HG02678 (cell line): ENCODE measurements around the gene TMX1.
"Not testable (repeated sequence)": the region's sequence is repeated elsewhere in the genome, so short reads cannot be mapped to it uniquely, and the experiment has no call there.

ENCODE experiments used
- ATAC-seq: cut with Tn5 transposase; IDR thresholded peaks from one replicate; pipeline ENCODE4 v1.9.1; 2021; ENCODE audit warnings: mild to moderate bottlenecking, moderate library complexity; ENCODE audit not compliant: unreplicated experiment

The TMX1 gene, protein sequence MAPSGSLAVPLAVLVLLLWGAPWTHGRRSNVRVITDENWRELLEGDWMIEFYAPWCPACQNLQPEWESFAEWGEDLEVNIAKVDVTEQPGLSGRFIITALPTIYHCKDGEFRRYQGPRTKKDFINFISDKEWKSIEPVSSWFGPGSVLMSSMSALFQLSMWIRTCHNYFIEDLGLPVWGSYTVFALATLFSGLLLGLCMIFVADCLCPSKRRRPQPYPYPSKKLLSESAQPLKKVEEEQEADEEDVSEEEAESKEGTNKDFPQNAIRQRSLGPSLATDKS

DNA sequence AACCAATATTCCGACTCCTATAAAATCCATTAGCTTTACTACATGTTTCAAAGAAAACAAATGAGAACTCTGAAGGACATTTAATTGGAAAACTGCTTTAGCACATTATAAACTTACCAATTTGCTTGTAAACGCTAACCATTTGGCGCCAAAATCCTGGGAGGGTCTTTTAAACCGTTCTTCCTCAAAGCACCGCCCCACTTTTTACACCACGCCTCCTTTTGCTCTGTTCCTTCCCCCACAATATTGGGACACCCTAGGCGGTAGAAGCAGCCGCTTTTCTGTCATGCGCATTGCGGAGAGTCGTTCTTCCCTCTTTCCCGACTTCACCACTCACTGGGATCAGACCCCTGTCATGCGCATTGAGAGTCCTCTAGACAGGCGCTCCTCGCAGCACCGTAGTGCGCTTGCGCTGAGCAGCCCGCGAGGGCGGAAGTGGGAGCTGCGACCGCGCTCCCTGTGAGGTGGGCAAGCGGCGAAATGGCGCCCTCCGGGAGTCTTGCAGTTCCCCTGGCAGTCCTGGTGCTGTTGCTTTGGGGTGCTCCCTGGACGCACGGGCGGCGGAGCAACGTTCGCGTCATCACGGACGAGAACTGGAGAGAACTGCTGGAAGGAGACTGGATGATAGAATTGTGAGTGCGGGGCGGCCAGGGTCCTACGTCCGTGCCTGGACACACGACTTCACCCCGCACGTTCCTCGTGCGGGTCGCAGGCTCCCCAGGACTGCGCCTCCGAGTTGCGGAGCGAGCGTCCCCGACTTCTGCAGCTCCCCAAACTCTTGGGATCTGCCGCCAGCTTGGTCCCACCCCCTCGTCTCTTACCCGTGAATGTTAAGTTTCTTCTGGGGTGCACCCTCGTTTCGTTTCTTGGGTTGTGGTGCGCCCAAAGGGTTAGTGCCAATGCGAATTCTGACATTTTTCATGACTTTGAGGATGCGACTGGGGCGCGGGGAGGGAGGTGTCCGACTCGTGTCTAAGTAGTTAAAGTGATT, at the start of gene TMX1:
Gene TMX1, plus strand, starts transcription at position 435 of the 991 bp plus-strand sequence. Its CDS starts 46 bp downstream, at position 481.
- peak; percentile 86 for ATAC-seq

DNA sequence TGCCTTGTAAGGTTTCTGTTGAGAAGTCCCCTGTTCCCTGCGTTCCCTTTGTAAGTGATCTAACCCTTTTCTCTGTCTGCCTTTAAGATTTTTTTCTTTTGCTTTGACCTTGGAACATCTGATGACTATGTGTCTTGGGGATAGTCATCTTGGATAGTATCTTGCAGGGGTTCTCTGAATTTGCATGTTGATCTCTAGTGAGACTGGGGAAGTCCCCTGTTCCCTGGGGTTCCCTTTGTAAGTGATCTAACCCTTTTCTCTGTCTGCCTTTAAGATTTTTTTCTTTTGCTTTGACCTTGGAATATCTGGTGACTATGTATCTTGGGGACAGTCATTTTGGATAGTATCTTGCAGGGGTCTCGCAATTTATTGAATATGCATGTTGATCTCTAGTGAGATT, 38.2 kb upstream of the TMX1 start:
- no peak for ATAC-seq

GRCh38 chr14:51202914-51203665, 37.0 kb upstream of the TMX1 start:
- peak; percentile 63 for ATAC-seq

DNA sequence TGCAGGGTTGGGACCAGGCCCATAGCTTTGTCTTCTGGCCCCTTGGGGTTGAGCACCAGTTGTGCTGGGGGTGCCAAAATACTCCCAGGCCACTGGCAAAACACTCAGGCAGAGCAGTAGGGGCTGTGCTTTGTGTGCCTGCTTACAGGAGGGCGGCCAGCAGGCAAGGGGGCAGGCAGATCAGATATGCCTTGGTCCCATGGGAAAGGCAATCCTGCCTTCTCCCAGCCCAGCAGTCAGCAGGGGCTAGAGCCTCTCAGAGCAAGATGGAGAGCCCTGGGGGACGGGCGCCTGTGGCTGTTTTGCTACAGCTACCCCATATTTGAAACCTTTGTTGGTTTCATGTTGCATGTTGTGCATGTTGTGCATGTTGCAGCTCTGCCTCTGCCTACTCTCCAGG, 36.2 kb upstream of the TMX1 start:
- ATAC-seq: no peak

DNA sequence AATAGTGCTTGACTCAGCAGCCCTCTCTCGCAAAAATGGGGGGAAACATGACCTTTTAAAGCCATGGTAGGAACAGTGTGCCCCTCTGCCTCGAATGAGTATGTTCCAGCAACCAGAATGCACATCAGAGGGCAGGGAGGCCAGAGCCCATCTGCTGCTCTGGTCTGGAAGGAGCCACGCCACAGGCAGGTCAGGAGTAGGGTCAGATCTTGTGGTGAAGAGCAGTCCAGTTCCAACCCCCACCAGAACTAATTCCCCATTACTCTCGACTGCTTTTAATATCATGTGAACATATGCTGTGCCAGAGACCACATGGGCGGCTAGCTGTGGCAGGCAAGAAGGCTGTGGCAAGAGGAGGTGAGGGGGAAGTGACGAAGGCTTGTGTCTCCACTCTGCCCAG, 34.6 kb upstream of the TMX1 start:
- ATAC-seq: no peak

DNA sequence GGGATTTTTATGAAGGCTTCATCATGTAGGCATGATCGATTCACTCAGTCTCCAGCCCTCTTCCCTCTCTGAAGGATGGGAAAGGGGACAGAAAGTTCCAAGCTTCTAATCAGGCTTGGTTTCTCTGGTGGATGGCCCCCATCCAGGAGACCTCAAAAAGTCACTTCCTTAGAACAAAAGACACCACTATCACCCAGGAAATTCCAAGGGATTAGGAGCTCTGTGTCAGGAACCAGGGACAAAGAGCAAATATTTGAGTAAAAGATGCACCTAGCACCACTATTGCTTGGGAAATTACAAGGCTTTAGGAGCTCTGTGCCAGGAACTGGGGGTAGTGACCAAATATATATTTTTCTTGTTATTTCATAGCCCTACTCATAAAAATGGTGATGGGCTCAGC, 33.6 kb upstream of the TMX1 start:
- ATAC-seq: no peak

GRCh38 chr14:51207621-51208020, 32.4 kb upstream of the TMX1 start:
- no peak for ATAC-seq

DNA sequence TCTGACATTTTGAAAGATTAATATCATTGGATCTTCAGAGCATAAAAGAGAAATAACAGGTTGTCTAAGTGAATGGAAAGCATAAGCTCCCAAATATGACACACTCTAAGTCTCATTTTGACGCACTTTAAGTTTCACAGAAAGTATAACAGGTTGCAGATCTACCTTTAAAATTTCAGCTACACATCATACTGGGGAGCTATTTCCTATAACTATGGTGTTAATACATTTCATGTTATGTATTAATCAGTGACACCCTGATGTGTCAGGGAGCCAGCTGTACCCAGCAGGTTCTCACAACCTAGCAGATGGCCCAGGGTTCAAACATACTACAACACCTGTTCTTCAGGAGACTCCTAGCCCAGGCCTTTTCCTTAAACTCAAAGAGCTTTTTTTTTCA, 31.1 kb upstream of the TMX1 start:
- no peak for ATAC-seq

GRCh38 chr14:51209457-51209856, 30.6 kb upstream of the TMX1 start:
- ATAC-seq: no peak

DNA sequence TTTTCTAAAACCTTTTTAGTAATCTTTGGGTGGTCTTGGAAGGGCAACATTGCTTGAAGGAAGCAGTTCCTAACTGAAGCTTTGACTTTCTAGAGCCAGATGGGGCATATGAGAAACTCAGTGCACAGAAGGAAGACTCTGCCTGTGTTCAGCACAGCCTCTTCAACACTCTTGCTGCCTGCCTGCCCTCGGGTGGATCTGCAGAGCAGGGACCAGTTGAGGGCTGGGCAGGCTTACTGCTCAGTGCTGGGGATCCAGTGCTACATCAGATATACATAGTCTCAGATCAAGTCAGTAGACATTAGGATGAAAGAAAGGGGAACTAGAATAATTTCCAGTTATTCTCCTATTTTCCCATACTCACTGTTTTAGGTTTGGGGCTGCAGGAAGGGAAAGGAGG, 29.5 kb upstream of the TMX1 start:
- no peak for ATAC-seq

- ATAC-seq: no peak
Measured at GRCh38 chr14:51211149-51211548, 28.9 kb upstream of the TMX1 start.

- ATAC-seq: no peak
Measured at GRCh38 chr14:51216602-51217001, 23.4 kb upstream of the TMX1 start.

DNA sequence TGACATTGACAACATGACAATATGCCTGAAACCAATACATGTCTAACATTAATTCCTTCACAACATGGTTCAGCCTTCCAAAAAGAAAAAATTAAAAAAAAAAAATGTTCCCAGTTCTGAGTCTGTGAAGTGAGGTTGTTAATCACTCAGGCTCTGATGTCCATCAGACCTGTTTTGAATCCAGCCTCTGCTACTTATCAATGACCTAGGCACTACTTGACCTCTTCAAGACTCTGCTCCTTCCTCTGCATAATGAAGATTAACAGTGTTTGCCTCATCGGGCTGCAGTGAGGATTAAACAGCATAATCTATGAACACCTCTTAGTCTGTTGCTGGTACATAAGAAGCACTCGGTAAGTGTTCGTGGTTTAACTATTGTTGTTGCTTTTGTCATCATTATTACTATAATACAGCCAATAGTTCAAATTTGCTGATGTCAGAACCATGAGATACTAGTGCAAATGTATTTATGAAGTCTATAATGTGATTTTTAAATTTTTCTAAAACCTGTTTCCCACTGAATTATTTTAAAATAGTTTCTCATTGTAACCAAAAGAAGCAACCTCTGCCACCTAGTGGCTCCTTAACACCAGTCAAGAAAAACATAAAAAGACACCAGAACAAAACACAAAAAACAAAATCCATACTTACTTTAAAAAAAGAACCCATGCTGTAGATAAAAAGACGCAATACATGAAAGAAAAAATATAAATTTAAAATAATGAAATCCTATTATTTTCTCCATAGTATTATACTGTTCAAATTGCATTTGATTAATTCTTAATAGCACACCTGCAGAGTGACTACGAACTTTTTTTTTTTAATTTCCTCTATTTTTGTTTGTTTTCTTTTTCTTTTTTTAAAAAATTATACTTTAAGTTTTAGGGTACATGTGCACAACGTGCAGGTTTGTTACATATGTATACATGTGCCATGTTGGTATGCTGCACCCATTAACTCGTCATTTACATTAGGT, 20.3 kb upstream of the TMX1 start:
- no peak for ATAC-seq

DNA sequence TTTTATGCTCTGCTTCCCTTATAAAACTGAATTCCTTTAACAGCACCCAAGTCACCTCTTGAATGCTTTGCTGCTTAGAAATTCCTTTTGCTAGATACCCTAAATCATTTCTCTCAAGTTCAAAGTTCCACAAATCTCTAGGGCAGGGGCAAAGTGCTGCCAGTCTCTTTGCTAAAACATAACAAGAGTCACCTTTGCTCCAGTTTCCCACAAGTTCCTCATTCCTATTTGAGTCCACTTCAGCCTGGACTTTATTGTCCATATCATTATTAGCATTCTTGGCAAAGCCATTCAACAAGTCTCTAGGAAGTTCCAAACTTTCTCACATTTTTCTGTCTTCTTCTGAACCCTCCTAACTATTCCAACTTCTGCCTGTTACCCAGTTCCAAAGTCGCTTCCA, 16.6 kb upstream of the TMX1 start:
- not testable (repeated sequence) for ATAC-seq

DNA sequence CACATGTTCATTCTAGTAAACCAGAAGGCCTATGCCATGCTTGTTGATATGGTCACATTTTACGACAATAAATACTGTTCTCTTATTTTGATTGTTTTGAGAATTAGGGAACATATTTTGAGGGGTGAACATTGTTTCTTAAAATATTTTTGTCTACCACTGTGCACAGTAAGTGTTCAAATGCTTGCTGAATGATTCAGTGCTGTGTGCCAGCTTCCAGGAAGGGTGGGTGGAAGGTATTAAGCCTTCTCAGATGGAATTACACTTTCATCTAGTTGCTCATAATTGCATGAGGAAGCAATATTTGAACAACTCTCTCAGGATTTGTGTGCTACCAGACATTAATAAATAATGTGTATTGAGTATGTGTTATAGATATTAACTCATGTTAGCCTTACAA, 15.5 kb upstream of the TMX1 start:
- ATAC-seq: no peak

DNA sequence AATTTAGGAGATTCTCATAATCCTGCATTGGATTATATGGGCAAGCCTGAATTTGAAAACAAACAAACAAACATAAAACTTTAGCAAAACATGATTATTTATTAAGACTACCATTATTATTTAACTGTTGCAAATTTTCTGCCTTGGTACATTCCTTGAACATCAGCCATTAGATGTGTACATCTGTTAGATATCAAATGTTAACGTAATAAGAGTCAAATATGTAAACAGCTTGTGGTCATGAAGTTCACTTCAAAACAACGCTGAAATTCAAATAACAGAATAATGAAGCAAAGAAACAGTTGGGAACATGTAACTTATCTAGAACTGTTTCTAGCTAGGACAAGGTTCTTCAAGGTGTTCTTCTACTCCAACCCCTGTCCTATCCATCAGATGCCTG, 14.3 kb upstream of the TMX1 start:
- ATAC-seq: no peak

- no peak for ATAC-seq
Measured at GRCh38 chr14:51228391-51228790, 11.7 kb upstream of the TMX1 start.

DNA sequence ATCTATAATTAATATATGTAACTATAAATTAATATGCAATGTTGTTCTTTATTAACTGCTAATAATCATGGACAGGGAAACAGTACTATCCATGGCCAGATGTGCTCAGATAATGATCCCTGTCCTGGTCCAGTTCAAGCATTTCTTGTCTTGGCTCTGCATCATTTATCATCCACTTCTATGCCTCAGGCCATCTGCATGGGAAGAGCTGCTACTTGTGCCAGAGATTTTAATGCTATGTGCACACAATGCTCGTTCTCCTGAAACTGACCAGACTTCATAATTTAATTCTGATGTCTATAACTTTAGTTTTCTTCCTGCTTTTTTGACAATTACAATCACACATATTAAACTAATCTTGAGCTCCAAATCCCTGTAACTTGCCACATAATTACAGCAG, 11.2 kb upstream of the TMX1 start:
- ATAC-seq: no peak

GRCh38 chr14:51236314-51236713, 3.7 kb upstream of the TMX1 start:
- no peak for ATAC-seq

DNA sequence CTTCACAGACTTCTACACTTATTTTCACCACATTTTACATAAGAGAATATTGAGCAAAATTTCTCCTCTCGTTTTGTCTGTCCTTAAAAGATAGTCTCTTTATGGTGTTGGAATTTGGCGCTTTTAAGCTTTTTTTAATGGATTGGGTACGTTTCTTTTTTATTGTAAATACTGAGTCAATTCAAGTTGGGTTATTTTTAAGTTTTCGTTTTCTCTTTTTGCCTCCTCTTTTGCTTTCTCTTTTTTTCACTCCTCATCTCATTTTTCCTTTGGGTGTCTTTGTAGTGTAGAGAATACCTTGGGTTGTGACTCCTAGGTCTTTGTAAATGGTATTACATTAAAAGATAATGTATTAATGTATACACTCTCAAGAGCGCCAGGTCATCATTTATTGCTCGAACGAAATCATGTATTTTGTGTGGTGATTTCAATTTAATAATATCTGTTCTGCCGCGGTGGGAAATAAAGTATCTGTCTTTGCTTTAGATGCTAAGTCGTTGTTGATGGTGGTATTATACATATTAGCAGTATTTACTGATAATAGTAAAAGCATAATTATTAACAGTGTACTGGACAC, 845 bp downstream of the TMX1 start:
- no peak for ATAC-seq
